ENCODE data around the gene GPR156.

Gene GPR156

GRCh38 chr3:120168611-120169010 is 116.4 kb downstream of the GPR156 start (continued):
- no peak for TF ChIP-seq ELK4 (IDR thresholded peaks at IDR 0.05; ENCODE audit: borderline replicate concordance, low read depth, low read length)
- no peak for TF ChIP-seq KLF1 (tag by site-specific recombination; IDR thresholded peaks at IDR 0.05)

DNA sequence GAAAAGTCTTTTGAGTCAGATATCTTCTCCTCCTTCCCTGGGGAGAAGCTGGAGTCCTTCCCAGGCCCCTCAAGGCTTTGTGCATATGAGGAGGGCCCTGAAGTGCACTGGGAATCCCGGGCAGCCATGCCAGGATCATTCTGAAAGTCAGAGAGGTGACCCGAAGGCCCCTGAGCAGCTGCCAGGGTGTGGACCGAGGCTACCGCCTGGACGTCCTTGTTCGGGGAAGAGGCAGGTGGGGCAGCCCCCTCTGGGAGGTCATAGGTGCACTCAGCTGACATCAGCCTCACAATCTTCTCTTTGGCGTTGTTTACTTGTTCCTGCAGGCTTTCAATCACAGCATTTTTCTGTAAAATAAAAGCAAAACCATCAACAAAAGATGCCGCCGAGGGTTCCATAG is 117.0 kb downstream of the GPR156 start:
- Histone ChIP-seq H3K4me1 (ENCODE audit: control insufficient read depth, insufficient read depth, low read length) (no peaks in the 10 kb centered on the region; the same call in 1 of the 2 replicates), H3K4me3 (ENCODE audit: low read depth, low read length) (no peak overlapping the region), H3K36me3 (ENCODE audit: control insufficient read depth in 2 of 2, insufficient read depth in 1 of 2, low read length in 2 of 2) (no peaks in the 10 kb centered on the region), H3K27ac (ENCODE audit: extremely low read depth, low read depth, low read length) (no peak overlapping the region), H3K9me3 (ENCODE audit: control insufficient read depth, insufficient read depth, low read depth, low read length) (no peaks in the 10 kb centered on the region)
- ChIA-PET POLR2A (no interaction called here), CTCF (no interaction called here)
- TF ChIP-seq REPIN1 (tag by site-specific recombination; IDR thresholded peaks at IDR 0.05; ENCODE audit: low read depth) (no peak), GLI4 (tag by site-specific recombination; IDR thresholded peaks at IDR 0.05) (no peak), ZNF701 (tag by site-specific recombination; IDR thresholded peaks at IDR 0.05) (no peak), KLF7 (tag by site-specific recombination; IDR thresholded peaks at IDR 0.05; ENCODE audit: borderline replicate concordance) (no peak), ZNF76 (tag by site-specific recombination; IDR thresholded peaks at IDR 0.05; ENCODE audit: borderline replicate concordance, low read depth) (no peak), ZNF18 (tag by site-specific recombination; IDR thresholded peaks at IDR 0.05) (no peak), ZNF433 (tag by site-specific recombination; IDR thresholded peaks at IDR 0.05; ENCODE audit: low read depth) (no peak), ZSCAN16 (tag by site-specific recombination; IDR thresholded peaks at IDR 0.05) (no peak), ZNF248 (tag by site-specific recombination; IDR thresholded peaks at IDR 0.05) (no peak)

DNA sequence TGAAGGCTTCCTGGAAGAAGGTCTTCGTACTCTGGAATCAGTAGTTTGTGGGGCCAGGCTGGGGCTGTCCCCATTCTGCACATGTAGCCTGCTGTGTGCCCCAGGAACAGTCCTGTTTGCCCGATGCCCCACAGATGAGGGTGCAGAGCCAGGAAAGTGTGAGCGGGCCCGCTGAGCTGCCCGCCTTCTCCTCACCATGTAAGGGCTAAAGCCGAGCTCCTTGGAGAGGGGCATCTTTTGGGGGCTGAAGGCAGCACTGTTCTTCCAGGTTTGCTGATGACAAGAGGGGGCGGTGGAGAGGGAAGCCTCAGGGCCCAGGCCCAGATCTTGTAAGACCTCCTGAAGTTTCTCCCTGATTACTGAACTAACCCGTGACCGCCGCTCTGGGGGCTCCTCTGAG is 117.5 kb downstream of the GPR156 start:
- CTCF ChIA-PET, result no interaction called here
- Histone ChIP-seq H3K36me3 (ENCODE audit: control insufficient read depth in 2 of 2, insufficient read depth in 1 of 2, low read length in 2 of 2) (no peaks in the 10 kb centered on the region), H3K4me3 (ENCODE audit: low read depth, low read length) (no peak overlapping the region), H3K9me3 (ENCODE audit: control insufficient read depth, insufficient read depth, low read depth, low read length) (no peaks in the 10 kb centered on the region), H3K27ac (ENCODE audit: extremely low read depth, low read depth, low read length) (no peak overlapping the region), H3K4me1 (ENCODE audit: control insufficient read depth, insufficient read depth, low read length) (no peaks in the 10 kb centered on the region; the same call in 1 of the 2 replicates)
- no peak for TF ChIP-seq HIC1 (tag by site-specific recombination; IDR thresholded peaks at IDR 0.05)
- no peak for TF ChIP-seq ZNF211 (tag by site-specific recombination; IDR thresholded peaks at IDR 0.05; ENCODE audit: low read depth)
- TF ChIP-seq ZBTB11 (tag by site-specific recombination; conservative IDR thresholded peaks at IDR 0.05; ENCODE audit: low read depth), result no peak
- no peak for TF ChIP-seq ZSCAN23 (tag by site-specific recombination; IDR thresholded peaks at IDR 0.05)
- no peak for TF ChIP-seq ZNF473 (tag by site-specific recombination; IDR thresholded peaks at IDR 0.05)
- POLR2A ChIA-PET, result no interaction called here
